Motor neuron (in vitro differentiated cells): ENCODE data around the gene CNNM2. TPM values are rescaled to one million over a fixed set of nuclear protein-coding genes. Genes with fewer than 3 reads are reported as not detected.
"Not testable (repeated sequence)": the region's sequence is repeated elsewhere in the genome, so short reads cannot be mapped to it uniquely, and the experiment has no call there.

Source experiments
- ATAC-seq, 8 experiments: fragments of 200-7000 bp; cut with Tn5 transposase; replicated peaks in 6 of 8; 2 replicates each; pipeline ENCODE4 v1.8.0; 2021; ENCODE audit warnings: mild to moderate bottlenecking in 8 of 8, moderate library complexity in 8 of 8
- H3K27ac ChIP-seq, 2 donors: fragments of 250-450 bp; sonication (Bioruptor Pico); 2 replicates each; pipeline ENCODE4 v1.9.0; 2021; ENCODE audit warnings: antibody characterized with exemption in 2 of 2, mild to moderate bottlenecking in 2 of 2, moderate library complexity in 1 of 2
- H3K4me1 ChIP-seq, 2 donors: fragments of 250-450 bp; sonication (Bioruptor Pico); replicated peaks in 1 of 2; 2 replicates each; pipeline ENCODE4 v1.6.1; 2021; ENCODE audit warnings: antibody characterized with exemption in 2 of 2, mild to moderate bottlenecking in 2 of 2, moderate library complexity in 1 of 2
- H3K4me3 ChIP-seq, 5 donors: fragments of 250-450 bp; sonication (Bioruptor Pico); 2 replicates each; pipeline ENCODE4 v1.9.0; 2021; ENCODE audit warnings: antibody characterized with exemption in 5 of 5, mild to moderate bottlenecking in 5 of 5, moderate library complexity in 4 of 5
- WGBS, 10 experiments: fragments of 450-650 bp; shearing (Covaris generic); methylation state at CpG; one replicate each; pipeline ENCODE4 v1.0.0; 2022; 5-methylcytosine and 5-hydroxymethylcytosine counted together
- in situ Hi-C, 9 experiments: fragments of 400-800 bp; cut with MboI; loops; one replicate each; pipeline ENCODE4 v1.15.0; 2021; ENCODE audit warnings: low sequenced_read_pairs in 9 of 9, low pct_unique_long_range_greater_than_20kb in 2 of 9; ENCODE audit not compliant: unreplicated experiment in 9 of 9
- total RNA-seq, 8 experiments: library from RNA; unstranded; fragments of 300-600 nt; gene quantifications; 2 replicates each; pipeline versions ENCODE4 v1.2.3 to v1.2.4, GENCODE V29; 2022

CNNM2 gene
- total RNA-seq, 8 experiments from 2014 or later, result 4.4 to 11.4 (median 6.2) TPM

- ATAC-seq, result no peak
- Histone ChIP-seq H3K27ac (no peak overlapping the region), H3K4me1 (peaks cover 0 to 3% of the 10 kb centered on the region in 2 donors), H3K4me3 (no peak overlapping the region)
- 20 to 100% (median 72%) methylated on average over 1 to 4 of the region's 4 CpGs; no CpG with 5 or more reads in 1 of the 10 experiments for WGBS, 10 experiments
- in situ Hi-C loops, result loop anchor here in 1 of 9 experiments (10.0 to 25.0 kb wide), 2 partner anchors 130 to 318 kb away; partner anchors contain the start of gene WBP1L
Measured at GRCh38 chr10:103055105-103055504, 137.0 kb downstream of the CNNM2 start.

- ATAC-seq, result peak in 3 of 8 experiments; percentile 22 to 77 (median 53)
- Histone ChIP-seq H3K27ac (no peak overlapping the region), H3K4me3 (no peak overlapping the region), H3K4me1 (peaks cover 0 to 3% of the 10 kb centered on the region in 2 donors)
- in situ Hi-C loops, result loop anchor here in 1 of 9 experiments (10.0 to 25.0 kb wide), 2 partner anchors 133 to 321 kb away; partner anchors contain the start of gene WBP1L
- WGBS, 10 experiments, result 17 to 100% (median 100%) methylated on average over 1 to 3 of the region's 3 CpGs
Measured at GRCh38 chr10:103058034-103058433, 139.9 kb downstream of the CNNM2 start.

DNA sequence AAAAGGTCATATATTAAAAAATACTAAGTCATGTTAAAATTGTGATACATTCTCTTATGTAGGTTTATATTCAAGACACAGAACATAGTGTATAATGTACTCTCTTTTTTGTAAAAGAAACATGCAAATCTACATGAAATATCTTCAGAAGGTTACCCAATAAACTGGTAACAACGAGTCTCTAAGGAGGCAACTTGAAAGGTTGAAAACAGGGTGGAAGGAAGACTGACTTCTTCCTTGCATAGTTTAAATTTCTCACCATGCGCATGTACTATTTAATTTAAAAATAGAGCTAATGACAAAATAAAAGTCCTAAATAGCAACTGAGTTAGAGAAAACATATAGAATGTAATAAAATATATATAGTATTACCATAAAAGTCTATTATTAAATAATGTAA, 142.5 kb downstream of the CNNM2 start:
- in situ Hi-C loops, result loop anchor here in 3 of 9 experiments (10.0 to 25.0 kb wide), 3 partner anchors 136 to 323 kb away; partner anchors contain the start of genes CNNM2 (in 1 of the 3) and WBP1L (in 1 of the 3)
- 27 to 100% (median 88%) methylated on average over 1 to 2 of the region's 2 CpGs for whole genome bisulfite sequencing, 10 experiments
- ATAC-seq, result peak in 3 of 8 experiments; percentile 49 to 79 (median 66)
- no peak overlapping the region for H3K27ac ChIP-seq
- H3K4me1 ChIP-seq, result no peaks in the 10 kb centered on the region
- no peak overlapping the region for H3K4me3 ChIP-seq

DNA sequence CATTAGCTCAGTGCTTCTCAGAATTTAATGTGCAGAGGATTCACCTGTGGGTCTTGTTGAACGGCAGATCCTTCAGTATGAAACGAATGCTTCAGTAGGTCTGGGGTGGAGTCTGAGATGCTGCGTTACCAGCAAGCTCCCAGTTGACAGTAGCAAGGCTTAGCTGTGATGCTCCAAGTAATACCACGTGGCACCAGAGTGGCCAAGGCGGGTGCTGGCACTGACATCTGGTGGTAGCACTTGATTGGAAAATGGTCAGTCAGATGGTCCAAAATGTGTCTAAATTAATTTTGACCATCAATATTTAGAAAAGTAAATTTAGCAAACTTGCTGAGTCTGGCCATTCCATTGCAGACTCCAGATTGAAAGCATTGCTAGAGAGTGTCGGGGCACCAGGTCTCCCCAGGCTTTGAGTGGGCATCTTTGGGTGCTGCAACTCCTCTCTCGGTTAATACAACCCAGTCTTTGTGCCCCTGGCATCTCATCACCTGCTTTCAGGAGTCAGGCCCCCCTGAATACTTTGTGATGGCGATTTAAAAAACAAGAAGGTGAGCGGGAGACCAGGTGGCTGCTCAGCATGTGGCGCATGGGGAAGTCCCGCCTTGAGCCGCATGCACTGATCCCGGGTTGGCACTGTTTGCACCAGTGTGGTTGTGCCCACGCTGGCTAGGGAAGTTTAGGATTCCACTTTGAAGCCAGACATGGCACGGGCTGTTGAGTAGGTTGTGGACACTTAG, 144.9 kb downstream of the CNNM2 start:
- 71 to 100% (median 89%) methylated on average over 1 to 10 of the region's 15 CpGs; no CpG with 5 or more reads in 2 of the 10 experiments for WGBS, 10 experiments

DNA sequence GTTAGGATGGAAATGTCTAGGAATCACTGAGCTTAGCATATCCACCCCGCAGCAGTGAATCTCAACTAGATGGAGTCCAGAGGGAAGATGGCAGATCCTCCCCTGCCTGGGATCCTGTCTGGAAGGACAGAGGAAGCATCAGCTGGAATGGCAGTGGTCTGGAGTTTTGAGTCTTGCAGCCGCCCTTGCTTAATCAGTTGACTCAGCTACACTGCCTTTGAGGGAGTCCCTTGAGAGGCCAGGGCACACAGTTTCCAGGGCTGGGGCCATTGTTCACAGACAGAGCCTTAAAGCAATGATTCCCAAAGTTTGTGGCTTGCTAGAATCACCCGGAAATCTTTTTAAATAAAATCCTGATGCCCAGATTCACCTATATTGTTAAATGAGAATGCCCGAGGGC, 146.9 kb downstream of the CNNM2 start:
- ATAC-seq, result no peak
- H3K27ac ChIP-seq, result no peak overlapping the region
- in situ Hi-C loops, result loop anchor here in 3 of 9 experiments (10.0 to 25.0 kb wide), 3 partner anchors 140 to 328 kb away; partner anchors contain the start of genes CNNM2 (in 1 of the 3) and WBP1L (in 1 of the 3)
- H3K4me1 ChIP-seq, result no peaks in the 10 kb centered on the region
- WGBS, 10 experiments, result 80 to 100% (median 93%) methylated on average over 1 to 4 of the region's 4 CpGs; no CpG with 5 or more reads in 2 of the 10 experiments
- no peak overlapping the region for H3K4me3 ChIP-seq

More for the DNA sequence above, 144.9 kb downstream of the CNNM2 start:
- Histone ChIP-seq H3K27ac (no peak overlapping the region), H3K4me1 (no peaks in the 10 kb centered on the region), H3K4me3 (no peak overlapping the region)
- ATAC-seq, result peak in 1 of 8 experiments; percentile 56
- in situ Hi-C loops, result loop anchor here in 3 of 9 experiments (10.0 to 25.0 kb wide), 3 partner anchors 138 to 326 kb away; partner anchors contain the start of genes CNNM2 (in 1 of the 3) and WBP1L (in 1 of the 3)

- no peak overlapping the region for H3K27ac ChIP-seq
- peak in 3 of 8 experiments; percentile 38 to 89 (median 82) for ATAC-seq
- in situ Hi-C loops, result loop anchor here in 3 of 9 experiments (10.0 to 25.0 kb wide), 3 partner anchors 142 to 329 kb away; partner anchors contain the start of genes CNNM2 (in 1 of the 3) and WBP1L (in 1 of the 3)
Measured at GRCh38 chr10:103066141-103067098, 148.3 kb downstream of the CNNM2 start.

GRCh38 chr10:103067099-103067477, 149.0 kb downstream of the CNNM2 start:
- H3K4me3 ChIP-seq, H3K4me1 ChIP-seq, H3K27ac ChIP-seq, ATAC-seq: not testable (repeated sequence)
- in situ Hi-C loops, result loop anchor here in 3 of 9 experiments (10.0 to 25.0 kb wide), 3 partner anchors 142 to 330 kb away; partner anchors contain the start of genes CNNM2 (in 1 of the 3) and WBP1L (in 1 of the 3)
- WGBS, 10 experiments, result 50 to 100% (median 85%) methylated on average over 1 to 4 of the region's 4 CpGs; no CpG with 5 or more reads in 4 of the 10 experiments

More at GRCh38 chr10:103066141-103067098, 148.3 kb downstream of the CNNM2 start:
- Histone ChIP-seq H3K4me1 (no peaks in the 10 kb centered on the region), H3K4me3 (no peak overlapping the region)
- 49 to 100% (median 76%) methylated on average over 1 to 16 of the region's 16 CpGs; no CpG with 5 or more reads in 2 of the 10 experiments for WGBS, 10 experiments

- ATAC-seq, result no peak
Measured at GRCh38 chr10:103067484-103067883, 149.4 kb downstream of the CNNM2 start.

GRCh38 chr10:103067956-103068355, 149.9 kb downstream of the CNNM2 start:
- Histone ChIP-seq H3K4me1 (no peaks in the 10 kb centered on the region), H3K4me3 (no peak overlapping the region), H3K27ac (no peak overlapping the region)
- WGBS, 10 experiments, result 56 to 100% (median 87%) methylated on average over 2 to 6 of the region's 6 CpGs; no CpG with 5 or more reads in 4 of the 10 experiments
- ATAC-seq, result no peak
- in situ Hi-C loops, result loop anchor here in 3 of 9 experiments (10.0 to 25.0 kb wide), 3 partner anchors 143 to 331 kb away; partner anchors contain the start of genes CNNM2 (in 1 of the 3) and WBP1L (in 1 of the 3)

More at GRCh38 chr10:103067484-103067883, 149.4 kb downstream of the CNNM2 start:
- in situ Hi-C loops, result loop anchor here in 3 of 9 experiments (10.0 to 25.0 kb wide), 3 partner anchors 143 to 330 kb away; partner anchors contain the start of genes CNNM2 (in 1 of the 3) and WBP1L (in 1 of the 3)
- no peak overlapping the region for H3K4me3 ChIP-seq
- H3K27ac ChIP-seq, result no peak overlapping the region
- 89 to 100% (median 93%) methylated on average over 1 to 2 of the region's 2 CpGs; no CpG with 5 or more reads in 4 of the 10 experiments for WGBS, 10 experiments
- no peaks in the 10 kb centered on the region for H3K4me1 ChIP-seq

GRCh38 chr10:103069453-103070331, 151.6 kb downstream of the CNNM2 start:
- in situ Hi-C loops, result loop anchor here in 3 of 9 experiments (10.0 to 25.0 kb wide), 4 partner anchors 145 to 332 kb away; partner anchors contain the start of genes CNNM2 (in 1 of the 3), CYP17A1 (in 1 of the 3) and WBP1L (in 1 of the 3)
- 10 to 80% (median 27%) methylated on average over 3 to 10 of the region's 16 CpGs; no CpG with 5 or more reads in 3 of the 10 experiments for WGBS, 10 experiments
- Histone ChIP-seq H3K4me1 (no peaks in the 10 kb centered on the region), H3K4me3 (no peak overlapping the region), H3K27ac (no peak overlapping the region)
- peak in 7 of 8 experiments; percentile 47 to 90 (median 69) for ATAC-seq

GRCh38 chr10:103072276-103072675, 154.2 kb downstream of the CNNM2 start:
- Histone ChIP-seq H3K4me1 (no peaks in the 10 kb centered on the region), H3K4me3 (no peak overlapping the region), H3K27ac (no peak overlapping the region)
- ATAC-seq, result no peak
- in situ Hi-C loops, result loop anchor here in 2 of 9 experiments (10.0 to 25.0 kb wide), 2 partner anchors 237 to 335 kb away; partner anchors contain the start of genes CYP17A1 (in 1 of the 2) and WBP1L (in 1 of the 2)
- 76 to 98% (median 94%) methylated on average over 3 to 7 of the region's 22 CpGs; no CpG with 5 or more reads in 7 of the 10 experiments for WGBS, 10 experiments
